ENCODE results near the gene L1CAM.

L1CAM gene

GRCh38 chrX:153814591-153815315, 71.2 kb downstream of the L1CAM start:
- H3K9me3 ChIP-seq (ENCODE audit: insufficient read depth, low read length) = no peaks in the 10 kb centered on the region
- H3K79me2 ChIP-seq (ENCODE audit: low read length) = no peaks in the 10 kb centered on the region
- TF ChIP-seq EZH2phosphoT487 (IDR thresholded peaks at IDR 0.05; ENCODE audit: low read depth) = no peak
- TF ChIP-seq, protein P1, sequence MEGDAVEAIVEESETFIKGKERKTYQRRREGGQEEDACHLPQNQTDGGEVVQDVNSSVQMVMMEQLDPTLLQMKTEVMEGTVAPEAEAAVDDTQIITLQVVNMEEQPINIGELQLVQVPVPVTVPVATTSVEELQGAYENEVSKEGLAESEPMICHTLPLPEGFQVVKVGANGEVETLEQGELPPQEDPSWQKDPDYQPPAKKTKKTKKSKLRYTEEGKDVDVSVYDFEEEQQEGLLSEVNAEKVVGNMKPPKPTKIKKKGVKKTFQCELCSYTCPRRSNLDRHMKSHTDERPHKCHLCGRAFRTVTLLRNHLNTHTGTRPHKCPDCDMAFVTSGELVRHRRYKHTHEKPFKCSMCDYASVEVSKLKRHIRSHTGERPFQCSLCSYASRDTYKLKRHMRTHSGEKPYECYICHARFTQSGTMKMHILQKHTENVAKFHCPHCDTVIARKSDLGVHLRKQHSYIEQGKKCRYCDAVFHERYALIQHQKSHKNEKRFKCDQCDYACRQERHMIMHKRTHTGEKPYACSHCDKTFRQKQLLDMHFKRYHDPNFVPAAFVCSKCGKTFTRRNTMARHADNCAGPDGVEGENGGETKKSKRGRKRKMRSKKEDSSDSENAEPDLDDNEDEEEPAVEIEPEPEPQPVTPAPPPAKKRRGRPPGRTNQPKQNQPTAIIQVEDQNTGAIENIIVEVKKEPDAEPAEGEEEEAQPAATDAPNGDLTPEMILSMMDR (IDR thresholded peaks at IDR 0.05; ENCODE audit: low read depth, low read length) = no peak
- no peaks in the 10 kb centered on the region for H3K4me1 ChIP-seq (ENCODE audit: low read length)
- H2AFZ ChIP-seq (ENCODE audit: low read depth, low read length) = no peak overlapping the region
- no peak overlapping the region for H3K4me2 ChIP-seq (ENCODE audit: low read length)
- H3K9ac ChIP-seq (ENCODE audit: low read length) = no peak overlapping the region
- no peaks in the 10 kb centered on the region for H4K20me1 ChIP-seq (ENCODE audit: insufficient read depth, low read length)
- no peak overlapping the region for H3K27ac ChIP-seq (ENCODE audit: low read length)
- peaks cover 6% of the 10 kb centered on the region; the same call in 1 of the 2 replicates for H3K27me3 ChIP-seq (ENCODE audit: low read depth, low read length)
- H3K4me3 ChIP-seq (ENCODE audit: low read length) = no peak overlapping the region
- no peaks in the 10 kb centered on the region for H3K36me3 ChIP-seq (replicated peaks; ENCODE audit: low read depth, low read length)

GRCh38 chrX:153813161-153813560, 72.8 kb downstream of the L1CAM start:
- no peaks in the 10 kb centered on the region for H4K20me1 ChIP-seq (ENCODE audit: insufficient read depth, low read length)
- H3K4me3 ChIP-seq (ENCODE audit: low read length) = no peak overlapping the region
- TF ChIP-seq, protein P1 (IDR thresholded peaks at IDR 0.05; ENCODE audit: low read depth, low read length) = no peak
- no peak for TF ChIP-seq EZH2phosphoT487 (IDR thresholded peaks at IDR 0.05; ENCODE audit: low read depth)
- H2AFZ ChIP-seq (ENCODE audit: low read depth, low read length) = no peak overlapping the region
- H3K79me2 ChIP-seq (ENCODE audit: low read length) = no peaks in the 10 kb centered on the region
- no peaks in the 10 kb centered on the region for H3K4me1 ChIP-seq (ENCODE audit: low read length)
- no peak overlapping the region for H3K4me2 ChIP-seq (ENCODE audit: low read length)
- H3K9ac ChIP-seq (ENCODE audit: low read length) = no peak overlapping the region
- no peaks in the 10 kb centered on the region for H3K9me3 ChIP-seq (ENCODE audit: insufficient read depth, low read length)
- H3K27me3 ChIP-seq (ENCODE audit: low read depth, low read length) = 0 out of 2 replicates have a peak, but pooled peaks cover 6% of the 10 kb centered on the region
- no peaks in the 10 kb centered on the region for H3K36me3 ChIP-seq (replicated peaks; ENCODE audit: low read depth, low read length)
- no peak overlapping the region for H3K27ac ChIP-seq (ENCODE audit: low read length)

GRCh38 chrX:153812220-153812619, 73.8 kb downstream of the L1CAM start:
- H2AFZ ChIP-seq (ENCODE audit: low read depth, low read length) = no peak overlapping the region
- H3K9me3 ChIP-seq (ENCODE audit: insufficient read depth, low read length) = no peaks in the 10 kb centered on the region
- H4K20me1 ChIP-seq (ENCODE audit: insufficient read depth, low read length) = no peaks in the 10 kb centered on the region
- H3K4me3 ChIP-seq (ENCODE audit: low read length) = no peak overlapping the region
- H3K4me1 ChIP-seq (ENCODE audit: low read length) = no peaks in the 10 kb centered on the region
- H3K27ac ChIP-seq (ENCODE audit: low read length) = no peak overlapping the region
- 0 out of 2 replicates have a peak, but pooled peaks cover 6% of the 10 kb centered on the region for H3K27me3 ChIP-seq (ENCODE audit: low read depth, low read length)
- H3K36me3 ChIP-seq (replicated peaks; ENCODE audit: low read depth, low read length) = no peaks in the 10 kb centered on the region
- no peak overlapping the region for H3K9ac ChIP-seq (ENCODE audit: low read length)
- no peaks in the 10 kb centered on the region for H3K79me2 ChIP-seq (ENCODE audit: low read length)
- TF ChIP-seq, protein P1 (IDR thresholded peaks at IDR 0.05; ENCODE audit: low read depth, low read length) = no peak
- H3K4me2 ChIP-seq (ENCODE audit: low read length) = no peak overlapping the region
